HG03460 (cell line): ENCODE results near the gene MYBPC3.

Source experiments
- ATAC-seq: cut with Tn5 transposase; IDR thresholded peaks from one replicate; pipeline ENCODE4 v1.9.1; 2021; ENCODE audit not compliant: unreplicated experiment

The MYBPC3 gene

GRCh38 chr11:47387944-47388696, 35.6 kb upstream of the MYBPC3 start:
- ATAC-seq: no peak

GRCh38 chr11:47384498-47384897, 32.0 kb upstream of the MYBPC3 start:
- ATAC-seq: no peak

GRCh38 chr11:47383071-47383470, 30.6 kb upstream of the MYBPC3 start:
- no peak for ATAC-seq

- ATAC-seq: no peak
These were observed 27.6 kb upstream of the MYBPC3 start for GRCh38 chr11:47380078-47380477.

- ATAC-seq: no peak
These were observed 26.8 kb upstream of the MYBPC3 start for GRCh38 chr11:47379317-47379716.

GRCh38 chr11:47378836-47379170, 26.3 kb upstream of the MYBPC3 start:
- ATAC-seq: peak; percentile 9

- peak; percentile 81 for ATAC-seq
These were observed 25.7 kb upstream of the MYBPC3 start, which contains the start of gene SPI1 for GRCh38 chr11:47378010-47378835. Gene SPI1 (minus strand): TSS chr11:47378547. CDS start chr11:47378353, 194 bp downstream.

- no peak for ATAC-seq
These were observed 25.1 kb upstream of the MYBPC3 start for GRCh38 chr11:47377571-47378009.

GRCh38 chr11:47376525-47377371, 24.2 kb upstream of the MYBPC3 start:
- peak; percentile 45 for ATAC-seq

GRCh38 chr11:47376107-47376524, 23.6 kb upstream of the MYBPC3 start:
- ATAC-seq: no peak

GRCh38 chr11:47375546-47376085, 23.1 kb upstream of the MYBPC3 start:
- no peak for ATAC-seq

- no peak for ATAC-seq
These were observed 22.5 kb upstream of the MYBPC3 start for GRCh38 chr11:47375020-47375419.

GRCh38 chr11:47374720-47375019, 22.2 kb upstream of the MYBPC3 start:
- no peak for ATAC-seq

- ATAC-seq: no peak
These were observed 21.6 kb upstream of the MYBPC3 start for GRCh38 chr11:47373876-47374719.

- ATAC-seq: no peak
These were observed 19.9 kb upstream of the MYBPC3 start for GRCh38 chr11:47372422-47372821.

- no peak for ATAC-seq
These were observed 17.2 kb upstream of the MYBPC3 start for GRCh38 chr11:47369676-47370075.

GRCh38 chr11:47366020-47366490, 13.6 kb upstream of the MYBPC3 start:
- ATAC-seq: no peak

GRCh38 chr11:47361419-47361818, 8.9 kb upstream of the MYBPC3 start:
- no peak for ATAC-seq

GRCh38 chr11:47360341-47360740, 7.8 kb upstream of the MYBPC3 start:
- ATAC-seq: no peak

- no peak for ATAC-seq
These were observed 7.1 kb upstream of the MYBPC3 start for GRCh38 chr11:47359586-47359985.
